Activated effector memory CD4-positive, alpha-beta T cell treated with Interleukin-2 at 50 U/mL for 16 hours (primary cell): ENCODE measurements around the gene SIGLEC7.

Source experiments
- DNase-seq: peaks from one replicate; pipeline ENCODE4 v3.0.0-alpha.2; 2020

Gene SIGLEC7

GRCh38 chr19:51169283-51169918 lies 27.3 kb downstream of the SIGLEC7 start:
- peak; percentile 40 for DNase-seq

GRCh38 chr19:51172223-51172622 lies 30.1 kb downstream of the SIGLEC7 start:
- DNase-seq = no peak

GRCh38 chr19:51173681-51174080 lies 31.6 kb downstream of the SIGLEC7 start:
- DNase-seq = no peak

GRCh38 chr19:51179256-51179655 lies 37.2 kb downstream of the SIGLEC7 start:
- no peak for DNase-seq

- no peak for DNase-seq
Observed at GRCh38 chr19:51181377-51181912, 39.3 kb downstream of the SIGLEC7 start.

- DNase-seq = no peak
Observed at GRCh38 chr19:51181913-51182419, 39.9 kb downstream of the SIGLEC7 start.

- no peak for DNase-seq
Observed at GRCh38 chr19:51183629-51184028, 41.5 kb downstream of the SIGLEC7 start.

- DNase-seq = no peak
Observed at GRCh38 chr19:51185069-51185867, 43.2 kb downstream of the SIGLEC7 start.

- DNase-seq = no peak
Observed at GRCh38 chr19:51185868-51186215, 43.7 kb downstream of the SIGLEC7 start.

GRCh38 chr19:51186323-51186722 lies 44.2 kb downstream of the SIGLEC7 start:
- no peak for DNase-seq

- no peak for DNase-seq
Observed at GRCh38 chr19:51187395-51188226, 45.5 kb downstream of the SIGLEC7 start.

GRCh38 chr19:51188227-51188559 lies 46.1 kb downstream of the SIGLEC7 start:
- no peak for DNase-seq

- no peak for DNase-seq
Observed at GRCh38 chr19:51192689-51193088, 50.6 kb downstream of the SIGLEC7 start.

GRCh38 chr19:51194527-51195315 lies 52.6 kb downstream of the SIGLEC7 start:
- DNase-seq = no peak

- DNase-seq = no peak
Observed at GRCh38 chr19:51195316-51195586, 53.1 kb downstream of the SIGLEC7 start.

- DNase-seq = no peak
Observed at GRCh38 chr19:51195616-51196015, 53.5 kb downstream of the SIGLEC7 start.

- no peak for DNase-seq
Observed at GRCh38 chr19:51196181-51196580, 54.1 kb downstream of the SIGLEC7 start.

- DNase-seq = no peak
Observed at GRCh38 chr19:51198641-51199040, 56.5 kb downstream of the SIGLEC7 start.

GRCh38 chr19:51200071-51200666 lies 58.1 kb downstream of the SIGLEC7 start:
- no peak for DNase-seq

GRCh38 chr19:51201712-51202111 lies 59.6 kb downstream of the SIGLEC7 start:
- no peak for DNase-seq
